Measurements from ENCODE around the gene HRH1. TPM values are rescaled to one million over a fixed set of nuclear protein-coding genes. Genes with fewer than 3 reads are reported as not detected.
A peak's percentile ranks its signal among the peaks of the same experiment; 100 is the strongest.
"Not testable (repeated sequence)": the region's sequence is repeated elsewhere in the genome, so short reads cannot be mapped to it uniquely, and the experiment has no call there.

Gene HRH1
- total RNA-seq, 1 donor from 2014 or later = 14.6 TPM

DNA sequence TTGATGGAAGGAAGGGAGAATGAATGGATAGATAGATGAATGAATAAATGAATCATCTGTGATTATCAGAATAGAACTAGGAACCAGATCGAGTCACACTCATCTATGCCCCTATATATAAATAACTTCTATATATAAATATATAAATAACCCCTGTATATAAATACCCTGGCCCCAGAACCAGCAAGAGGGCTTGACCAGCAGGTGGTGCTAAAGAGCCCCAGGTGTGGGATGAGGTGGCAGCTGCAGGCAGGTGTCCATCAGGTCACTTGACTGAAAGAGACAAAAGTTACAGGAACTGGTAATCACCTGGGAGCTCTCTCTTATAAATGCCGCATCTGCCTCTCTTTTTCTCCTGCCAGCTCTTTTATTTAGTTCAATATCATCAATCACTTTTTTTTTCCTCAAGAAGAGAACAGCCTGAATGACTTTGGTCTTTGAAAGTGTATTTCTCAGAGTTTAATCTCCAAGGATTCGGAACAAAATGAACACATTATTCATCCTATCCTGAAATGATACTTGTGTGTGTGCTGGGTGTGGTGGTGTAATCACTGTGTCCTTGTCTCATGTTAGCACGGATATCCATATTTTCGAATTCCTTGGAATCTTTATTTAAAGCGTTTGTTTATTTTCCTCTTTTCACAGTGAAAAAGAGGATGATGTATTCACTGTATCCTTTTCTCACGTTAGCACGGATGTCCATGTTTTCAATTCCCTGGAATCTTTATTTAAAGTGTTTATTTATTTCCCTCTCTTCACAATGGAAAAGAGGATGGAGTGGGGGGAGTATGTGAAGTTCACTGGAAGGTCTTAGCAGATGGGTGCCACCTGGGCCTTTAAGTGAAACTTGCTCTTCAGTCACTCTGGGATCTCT, 82.5 kb downstream of the HRH1 start:
- DNase-seq (ENCODE audit: low read depth, low spot score) = peak; percentile 19

DNA sequence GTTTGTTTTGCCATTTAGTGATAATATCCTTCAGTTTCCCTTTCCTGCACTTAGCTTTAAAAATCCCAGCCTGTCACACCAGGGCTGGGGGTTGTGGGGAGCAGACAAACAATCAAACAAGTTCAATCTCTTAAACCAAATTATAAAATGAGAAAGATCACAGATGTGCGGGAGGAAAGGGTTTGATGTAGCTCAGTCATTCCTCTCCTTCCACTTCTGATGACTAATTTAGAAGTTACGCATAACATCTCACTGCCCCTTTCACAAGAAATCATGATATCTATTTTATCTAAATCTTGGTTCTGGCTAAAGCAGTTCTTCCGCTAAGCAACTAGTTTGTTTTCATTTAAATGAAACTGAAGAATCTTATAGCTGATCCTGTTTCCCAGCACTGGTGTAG, 83.8 kb downstream of the HRH1 start:
- DNase-seq (ENCODE audit: low read depth, low spot score) = peak; percentile 33

DNA sequence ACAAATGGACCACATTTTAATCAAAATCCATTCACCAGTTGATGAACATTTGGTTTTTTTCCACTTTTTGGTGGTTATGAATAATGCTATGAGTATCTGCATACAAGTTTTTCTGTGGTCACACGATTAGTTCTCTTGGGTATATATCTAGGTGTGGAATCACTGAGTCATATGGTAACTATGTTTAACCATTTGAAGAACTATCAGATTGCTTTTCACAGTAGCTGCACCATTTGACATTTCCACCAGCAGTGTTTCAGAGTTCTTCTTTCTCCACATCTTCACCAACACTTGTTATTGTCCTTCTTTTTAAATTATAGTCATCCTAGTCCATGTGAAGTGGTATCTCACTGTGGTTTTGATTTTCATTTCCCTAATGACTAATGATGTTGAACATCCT, 84.6 kb downstream of the HRH1 start:
- no peak for DNase-seq (ENCODE audit: low read depth, low spot score)

- DNase-seq (ENCODE audit: low read depth, low spot score) = no peak
Measured at GRCh38 chr3:11239796-11240195, 85.5 kb downstream of the HRH1 start.

DNA sequence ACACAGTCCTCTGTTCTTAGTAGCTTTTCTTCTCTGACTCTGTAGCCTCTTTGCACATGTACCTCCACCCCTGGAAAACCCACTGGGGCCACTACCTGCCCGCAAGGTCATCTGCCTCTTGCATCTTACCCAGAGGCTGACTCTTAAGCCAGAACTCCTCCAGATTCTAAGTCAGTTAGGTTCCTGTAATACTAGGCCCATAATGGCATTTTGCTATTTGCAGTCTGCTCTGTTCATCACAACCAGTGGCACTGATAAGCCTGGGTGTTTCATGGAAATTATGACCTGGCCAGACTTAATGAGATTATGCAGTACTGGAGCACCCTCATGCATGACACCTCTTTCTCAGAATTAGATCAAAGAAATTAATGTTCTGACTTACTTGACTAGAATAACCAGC, 86.2 kb downstream of the HRH1 start:
- DNase-seq (ENCODE audit: low read depth, low spot score) = no peak

DNA sequence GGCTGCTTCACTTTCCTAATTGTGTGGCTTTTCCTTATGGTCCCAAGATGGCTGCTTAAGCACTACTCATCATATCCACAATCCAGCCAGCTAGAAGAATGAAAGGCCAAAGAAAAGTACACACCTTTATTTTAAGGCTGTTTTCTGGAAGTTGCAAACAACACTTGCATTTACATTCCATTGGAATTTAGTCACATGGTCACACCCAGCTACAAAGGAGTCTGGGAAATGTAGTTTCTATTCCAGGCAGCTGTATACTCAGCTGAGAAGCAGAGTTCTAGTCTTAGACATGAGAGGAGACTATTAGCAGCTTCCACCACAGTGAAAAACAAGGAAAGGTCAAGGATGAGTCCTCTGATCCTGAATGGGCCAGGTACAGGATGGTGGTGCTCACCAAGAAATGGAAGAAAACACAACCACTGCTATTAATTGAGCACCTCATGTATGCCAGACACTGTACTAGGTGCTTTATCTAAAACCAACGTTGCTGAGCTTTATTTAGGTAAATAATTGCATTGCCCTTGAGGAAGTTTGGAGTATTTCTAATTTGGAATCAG, 89.9 kb downstream of the HRH1 start:
- DNase-seq (ENCODE audit: low read depth, low spot score) = no peak

DNA sequence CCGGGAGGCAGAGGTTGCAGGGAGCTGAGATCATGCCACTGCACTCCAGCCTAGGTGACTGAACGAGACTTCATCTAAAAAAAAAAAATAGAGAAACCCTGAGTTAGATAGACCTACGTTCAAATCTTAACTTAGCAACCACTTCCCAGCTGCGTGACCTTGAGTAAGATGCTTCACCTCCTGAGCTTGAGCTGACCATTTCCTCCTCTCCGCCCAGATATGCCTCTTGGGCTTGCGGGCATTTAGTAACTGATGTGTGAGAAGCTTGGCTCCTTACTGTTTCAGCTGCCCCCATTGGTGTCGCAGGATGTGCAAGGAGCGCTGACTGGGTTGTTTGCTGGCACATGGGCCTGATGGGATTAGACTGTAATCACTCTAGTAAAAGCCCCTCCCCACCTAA, 91.0 kb downstream of the HRH1 start:
- no peak for DNase-seq (ENCODE audit: low read depth, low spot score)

- DNase-seq (ENCODE audit: low read depth, low spot score) = no peak
Measured at GRCh38 chr3:11245827-11246662, 91.8 kb downstream of the HRH1 start.

DNA sequence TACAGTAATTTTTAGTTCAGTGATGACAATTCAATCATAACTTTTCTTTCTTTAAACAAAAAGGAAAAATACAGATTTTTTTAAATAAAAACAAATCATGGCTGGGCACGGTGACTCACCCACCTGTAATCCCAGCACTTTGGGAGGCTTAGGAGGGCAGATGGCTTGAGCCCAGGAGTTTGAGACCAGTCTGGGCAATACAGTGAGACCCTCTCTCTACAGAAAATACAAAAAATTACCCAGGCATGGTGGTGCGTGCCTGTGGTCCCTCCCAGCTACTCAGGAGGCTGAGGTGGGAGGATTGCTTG, 92.3 kb downstream of the HRH1 start:
- no peak for DNase-seq (ENCODE audit: low read depth, low spot score)

DNA sequence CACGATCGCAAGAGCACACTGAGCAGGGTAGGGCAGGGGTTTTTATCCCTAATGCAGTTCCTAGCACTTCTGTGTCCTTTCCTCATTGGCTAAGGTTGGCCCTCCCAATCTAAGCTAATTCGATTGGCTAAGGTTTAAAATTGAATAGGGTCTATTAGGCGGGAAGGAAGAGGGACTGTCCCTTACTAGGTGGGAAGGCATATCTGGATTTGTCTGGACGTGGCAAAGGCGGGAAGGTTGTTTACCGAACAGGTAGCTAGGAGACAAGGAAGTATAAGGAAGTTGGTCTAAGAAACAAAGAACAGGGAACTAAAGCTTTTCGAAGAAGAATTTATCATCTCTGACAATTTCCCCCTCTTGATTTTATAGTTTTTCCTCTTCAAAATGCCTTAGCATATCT, 93.1 kb downstream of the HRH1 start:
- DNase-seq (ENCODE audit: low read depth, low spot score) = no peak

- DNase-seq (ENCODE audit: low read depth, low spot score) = no peak
Measured at GRCh38 chr3:11248596-11248995, 94.3 kb downstream of the HRH1 start.

- no peak for DNase-seq (ENCODE audit: low read depth, low spot score)
Measured at GRCh38 chr3:11250902-11251806, 96.9 kb downstream of the HRH1 start.

GRCh38 chr3:11251807-11252176, 97.5 kb downstream of the HRH1 start:
- no peak for DNase-seq (ENCODE audit: low read depth, low spot score)

- DNase-seq (ENCODE audit: low read depth, low spot score) = no peak
Measured at GRCh38 chr3:11254876-11255275, 100.6 kb downstream of the HRH1 start.

DNA sequence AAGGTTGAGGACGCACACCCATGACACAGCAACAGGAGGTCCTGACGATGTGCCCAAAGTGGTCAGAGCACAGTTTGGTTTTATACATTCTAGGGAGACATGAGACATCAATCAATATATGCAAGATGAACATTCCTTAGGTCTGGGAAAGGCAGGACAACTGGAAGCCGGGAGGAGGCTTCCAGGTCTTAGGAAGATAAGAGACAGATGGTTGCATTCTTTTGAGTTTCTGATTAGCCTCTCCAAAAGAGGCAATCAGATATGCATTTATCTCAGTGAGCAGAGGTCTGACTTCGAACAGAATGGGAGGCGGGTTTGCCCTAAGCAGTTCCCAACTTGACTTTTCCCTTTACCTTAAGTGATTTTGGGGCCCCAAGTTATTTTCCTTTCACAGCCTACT, 101.2 kb downstream of the HRH1 start:
- not testable (repeated sequence) for DNase-seq (ENCODE audit: low read depth, low spot score)

GRCh38 chr3:11258958-11259357, 104.7 kb downstream of the HRH1 start:
- no peak for DNase-seq (ENCODE audit: low read depth, low spot score)

GRCh38 chr3:11260460-11260859, 106.2 kb downstream of the HRH1 start:
- no peak for DNase-seq (ENCODE audit: low read depth, low spot score)

DNA sequence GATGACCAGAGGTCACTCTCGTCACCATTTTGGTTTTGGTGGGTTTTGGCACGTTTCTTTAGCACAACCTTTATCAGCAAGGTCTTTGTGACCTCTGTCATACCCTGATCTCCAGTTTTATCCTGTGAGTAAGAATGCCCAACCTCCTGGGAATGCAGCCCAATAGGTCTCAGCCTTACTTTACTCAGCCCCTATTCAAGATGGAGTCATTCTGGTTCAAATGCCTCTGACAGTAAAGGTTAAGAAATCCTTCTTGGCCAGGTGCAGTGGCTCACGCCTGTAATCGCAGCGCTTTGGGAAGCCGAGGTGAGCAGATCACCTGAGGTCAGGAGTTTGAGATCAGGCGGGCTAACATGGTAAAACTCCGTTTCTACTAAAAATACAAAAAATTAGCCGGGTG, 114.7 kb downstream of the HRH1 start:
- DNase-seq (ENCODE audit: low read depth, low spot score) = no peak

- peak; percentile 84 for DNase-seq (ENCODE audit: low read depth, low spot score)
Measured at GRCh38 chr3:11271986-11272904, 118.0 kb downstream of the HRH1 start, which contains the start of gene ATG7. TSS of gene ATG7 (plus strand) at chr3:11272397. CDS start at chr3:11298696, 26,299 bp downstream.

- no peak for DNase-seq (ENCODE audit: low read depth, low spot score)
Measured at GRCh38 chr3:11272906-11273574, 118.7 kb downstream of the HRH1 start.

All from pulmonary artery endothelial cell (primary cell).